DOHH2 (cell line): ENCODE results near the gene C19orf47.
"Not testable (repeated sequence)": the region's sequence is repeated elsewhere in the genome, so short reads cannot be mapped to it uniquely, and the experiment has no call there.

Experiments used
- H3F3A ChIP-seq: fragments of 200-600 bp; sonication (generic), shearing (Covaris generic); 2 replicates; pipeline ENCODE4 v1.6.0; 2016; ENCODE audit warnings: antibody characterized with exemption, mild to moderate bottlenecking; ENCODE audit not compliant: control insufficient read depth, insufficient read depth
- H3K27ac ChIP-seq: fragments of 200-600 bp; sonication (generic); 2 replicates; pipeline ENCODE4 v1.5.1; 2014; ENCODE audit warnings: low read depth, mild to moderate bottlenecking, low read length, moderate library complexity
- H3K27me3 ChIP-seq: fragments of 200-600 bp; sonication (generic); 2 replicates; pipeline ENCODE4 v1.6.1; 2014; ENCODE audit warnings: mild to moderate bottlenecking, low read length, mixed read lengths; ENCODE audit not compliant: control insufficient read depth
- H3K36me3 ChIP-seq: fragments of 200-600 bp; sonication (generic); 2 replicates; pipeline ENCODE4 v1.6.1; 2014; ENCODE audit warnings: mild to moderate bottlenecking, low read length, moderate library complexity, mixed read lengths; ENCODE audit not compliant: control insufficient read depth
- H3K4me1 ChIP-seq: fragments of 200-600 bp; sonication (generic); 2 replicates; pipeline ENCODE4 v1.6.1; 2014; ENCODE audit warnings: mild to moderate bottlenecking, low read length, mixed read lengths; ENCODE audit not compliant: control insufficient read depth
- H3K4me2 ChIP-seq: fragments of 200-600 bp; sonication (generic); 2 replicates; pipeline ENCODE4 v1.6.0; 2014; ENCODE audit warnings: mild to moderate bottlenecking, low read length, moderate library complexity
- H3K4me3 ChIP-seq: fragments of 200-600 bp; sonication (generic); 2 replicates; pipeline ENCODE4 v1.5.1; 2014; ENCODE audit warnings: mild to moderate bottlenecking, low read length, mixed read lengths
- H3K79me2 ChIP-seq: fragments of 200-600 bp; sonication (generic); 2 replicates; pipeline ENCODE4 v1.6.1; 2014; ENCODE audit warnings: mild to moderate bottlenecking, low read length, mixed read lengths; ENCODE audit not compliant: control insufficient read depth
- H3K9me2 ChIP-seq: fragments of 200-600 bp; sonication (generic); replicated peaks from 2 replicates; pipeline ENCODE4 v1.6.1; 2014; ENCODE audit warnings: mild to moderate bottlenecking, low read length, mixed read lengths; ENCODE audit not compliant: control insufficient read depth
- H3K9me3 ChIP-seq: fragments of 200-600 bp; sonication (generic); 2 replicates; pipeline ENCODE4 v1.6.1; 2014; ENCODE audit warnings: antibody characterized with exemption, low read length, mixed read lengths; ENCODE audit not compliant: control insufficient read depth, insufficient read depth
- H4K20me1 ChIP-seq: fragments of 200-600 bp; sonication (generic); 2 replicates; pipeline ENCODE4 v1.6.0; 2014; ENCODE audit warnings: low read depth, mild to moderate bottlenecking, antibody characterized with exemption, low read length, moderate library complexity; ENCODE audit not compliant: control insufficient read depth, insufficient read depth
- EZH2phosphoT487 ChIP-seq: fragments of 200-600 bp; sonication (generic); IDR thresholded peaks from 2 replicates; pipeline ENCODE4 v1.6.1; 2017; ENCODE audit warnings: borderline replicate concordance, mild to moderate bottlenecking, antibody characterized with exemption, low read length, moderate library complexity, mixed read lengths
- TF ChIP-seq, protein P1 (sequence below): fragments of 200-600 bp; sonication (generic); IDR thresholded peaks from one replicate; pipeline ENCODE4 v1.5.1; 2014; ENCODE audit warnings: antibody characterized with exemption, mild to moderate bottlenecking, low read depth, low read length; ENCODE audit not compliant: poor library complexity, severe bottlenecking

Gene C19orf47

DNA sequence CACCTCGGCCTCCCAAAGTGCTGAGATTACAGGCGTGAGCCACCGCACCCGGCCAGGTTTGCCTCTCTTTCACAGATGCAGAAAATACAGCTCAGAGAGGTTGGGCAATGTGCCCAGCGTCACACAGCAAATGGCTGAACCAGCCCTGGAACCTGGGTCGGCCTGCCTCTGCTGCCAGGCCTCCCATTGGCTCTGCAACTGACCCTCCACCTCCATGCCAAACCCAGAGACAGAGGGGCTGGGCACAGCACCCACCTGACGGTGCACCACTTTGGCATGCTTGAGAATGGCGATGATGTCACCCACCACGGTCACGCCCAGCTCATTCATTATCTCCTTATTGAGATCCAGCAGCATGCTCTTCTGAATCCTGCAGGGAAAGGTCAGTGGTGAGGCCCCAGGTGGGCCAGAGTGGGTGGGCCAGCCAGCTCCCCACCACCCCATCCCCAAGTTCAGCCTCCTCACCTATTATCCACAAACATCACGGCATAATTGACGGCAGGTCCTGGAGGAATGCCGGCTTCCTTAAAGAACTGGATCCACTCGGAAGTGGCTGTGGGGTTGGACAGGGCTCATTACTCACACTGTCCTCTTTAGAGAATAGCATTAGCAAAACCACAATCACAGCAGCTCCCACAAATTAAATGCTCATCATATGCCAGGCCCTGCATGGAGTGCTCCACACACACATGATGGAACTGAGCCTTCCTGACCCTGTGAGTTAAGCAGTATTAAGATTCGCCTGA lies 12.2 kb downstream of the C19orf47 start:
- no peaks in the 10 kb centered on the region for H3K27me3 ChIP-seq
- H3K4me1 ChIP-seq: no peaks in the 10 kb centered on the region
- TF ChIP-seq EZH2phosphoT487: no peak
- TF ChIP-seq, protein P1, sequence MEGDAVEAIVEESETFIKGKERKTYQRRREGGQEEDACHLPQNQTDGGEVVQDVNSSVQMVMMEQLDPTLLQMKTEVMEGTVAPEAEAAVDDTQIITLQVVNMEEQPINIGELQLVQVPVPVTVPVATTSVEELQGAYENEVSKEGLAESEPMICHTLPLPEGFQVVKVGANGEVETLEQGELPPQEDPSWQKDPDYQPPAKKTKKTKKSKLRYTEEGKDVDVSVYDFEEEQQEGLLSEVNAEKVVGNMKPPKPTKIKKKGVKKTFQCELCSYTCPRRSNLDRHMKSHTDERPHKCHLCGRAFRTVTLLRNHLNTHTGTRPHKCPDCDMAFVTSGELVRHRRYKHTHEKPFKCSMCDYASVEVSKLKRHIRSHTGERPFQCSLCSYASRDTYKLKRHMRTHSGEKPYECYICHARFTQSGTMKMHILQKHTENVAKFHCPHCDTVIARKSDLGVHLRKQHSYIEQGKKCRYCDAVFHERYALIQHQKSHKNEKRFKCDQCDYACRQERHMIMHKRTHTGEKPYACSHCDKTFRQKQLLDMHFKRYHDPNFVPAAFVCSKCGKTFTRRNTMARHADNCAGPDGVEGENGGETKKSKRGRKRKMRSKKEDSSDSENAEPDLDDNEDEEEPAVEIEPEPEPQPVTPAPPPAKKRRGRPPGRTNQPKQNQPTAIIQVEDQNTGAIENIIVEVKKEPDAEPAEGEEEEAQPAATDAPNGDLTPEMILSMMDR: no peak
- H3K79me2 ChIP-seq: peaks cover 21% of the 10 kb centered on the region
- no peaks in the 10 kb centered on the region for H4K20me1 ChIP-seq
- H3K27ac ChIP-seq: no peak overlapping the region
- H3K4me3 ChIP-seq: no peak overlapping the region
- no peaks in the 10 kb centered on the region for H3F3A ChIP-seq
- no peaks in the 10 kb centered on the region for H3K9me2 ChIP-seq
- H3K36me3 ChIP-seq: peaks cover 47% of the 10 kb centered on the region
- no peak overlapping the region for H3K4me2 ChIP-seq
- H3K9me3 ChIP-seq: no peaks in the 10 kb centered on the region

DNA sequence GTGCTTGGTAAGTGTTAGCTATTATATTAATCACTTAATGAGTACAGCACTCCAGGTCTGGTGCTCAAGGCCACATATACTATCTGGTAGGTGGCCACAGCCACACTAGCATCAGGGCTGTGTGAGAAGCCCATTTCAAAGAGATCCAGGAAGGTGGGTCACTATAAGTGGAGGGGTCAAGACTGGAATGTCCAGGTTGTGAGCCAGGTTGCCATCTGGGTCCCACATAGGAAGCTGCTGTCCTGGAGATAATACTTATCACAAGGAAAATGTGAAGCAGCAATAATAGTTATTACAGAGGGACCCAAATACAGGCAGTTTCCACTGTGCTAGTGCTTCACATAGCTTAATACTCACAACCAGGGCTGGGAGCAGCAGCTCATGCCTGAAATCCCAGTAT lies 13.1 kb downstream of the C19orf47 start:
- H3K36me3 ChIP-seq: peaks cover 53% of the 10 kb centered on the region

DNA sequence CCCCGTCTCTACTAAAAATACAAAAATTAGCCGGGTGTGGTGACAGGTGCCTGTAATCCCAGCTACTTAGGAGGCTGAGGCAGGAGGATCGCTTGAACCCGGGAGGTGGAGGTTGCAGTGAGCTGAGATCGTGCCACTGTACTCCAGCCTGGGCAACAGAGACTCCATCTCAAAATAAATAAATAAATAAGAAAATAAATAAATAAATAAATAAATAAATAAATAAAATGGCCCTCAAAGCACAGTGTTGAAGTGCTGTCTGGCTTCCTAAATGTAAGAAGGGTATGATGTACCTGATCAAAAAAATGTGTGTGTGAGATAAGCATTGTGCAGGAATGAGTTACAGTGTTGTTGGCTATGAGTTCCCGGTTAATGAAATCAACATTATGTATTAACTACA lies 15.1 kb downstream of the C19orf47 start:
- not testable (repeated sequence) for H3K9me2 ChIP-seq, H3K27ac ChIP-seq, H4K20me1 ChIP-seq, H3K9me3 ChIP-seq, H3K27me3 ChIP-seq, H3K4me3 ChIP-seq, H3F3A ChIP-seq, H3K4me1 ChIP-seq, H3K4me2 ChIP-seq
- H3K36me3 ChIP-seq: peaks cover 56% of the 10 kb centered on the region
- peaks cover 12% of the 10 kb centered on the region; the same call in 1 of the 2 replicates for H3K79me2 ChIP-seq

More for the DNA sequence above, 13.1 kb downstream of the C19orf47 start:
- Histone ChIP-seq H3K9me2 (no peaks in the 10 kb centered on the region), H3K27me3 (no peaks in the 10 kb centered on the region), H3K27ac (no peak overlapping the region), H3K4me1 (no peaks in the 10 kb centered on the region), H3K9me3 (no peaks in the 10 kb centered on the region), H3K4me2 (no peak overlapping the region), H3K4me3 (no peak overlapping the region), H3K79me2 (peaks cover 21% of the 10 kb centered on the region), H3F3A (no peaks in the 10 kb centered on the region), H4K20me1 (no peaks in the 10 kb centered on the region)
- TF ChIP-seq, protein P1: no peak

DNA sequence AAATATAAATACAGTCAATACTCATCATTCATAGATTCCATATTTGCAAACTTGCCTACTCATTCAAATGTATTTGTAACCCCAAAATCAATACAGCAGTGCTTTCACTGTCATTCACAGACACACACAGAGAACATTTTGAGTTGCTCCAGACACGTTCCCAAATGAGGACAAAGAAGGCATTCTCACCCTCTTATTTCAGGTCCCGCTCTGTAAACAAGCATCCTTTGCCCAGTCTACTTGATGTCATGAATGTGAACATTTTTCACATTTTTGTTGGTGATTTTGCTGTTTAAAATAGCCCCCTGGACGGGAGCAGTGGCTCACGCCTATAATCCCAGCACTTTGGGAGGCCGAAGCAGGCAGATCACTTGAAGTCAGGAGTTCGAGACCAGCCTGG lies 15.5 kb downstream of the C19orf47 start:
- no peaks in the 10 kb centered on the region for H3K27me3 ChIP-seq
- peaks cover 9% of the 10 kb centered on the region; the same call in 1 of the 2 replicates for H3K79me2 ChIP-seq
- no peak overlapping the region for H3K27ac ChIP-seq
- no peak overlapping the region for H3K4me3 ChIP-seq
- H3K4me1 ChIP-seq: no peaks in the 10 kb centered on the region
- no peaks in the 10 kb centered on the region for H4K20me1 ChIP-seq
- H3F3A ChIP-seq: no peaks in the 10 kb centered on the region
- no peak overlapping the region for H3K4me2 ChIP-seq
- H3K9me3 ChIP-seq: no peaks in the 10 kb centered on the region
- H3K36me3 ChIP-seq: peaks cover 61% of the 10 kb centered on the region
- no peak for TF ChIP-seq EZH2phosphoT487
- TF ChIP-seq, protein P1: no peak
- no peaks in the 10 kb centered on the region for H3K9me2 ChIP-seq
